GM15510 (cell line): Measurements from ENCODE around the gene ETV1.

ENCODE experiments used
- POLR2A ChIP-seq: IDR thresholded peaks from 3 replicates; pipeline ENCODE4 v1.6.1; 2011; ENCODE audit warnings: borderline replicate concordance; ENCODE audit not compliant: insufficient read length; ENCODE audit errors: extremely low read depth

Gene ETV1

GRCh38 chr7:13849163-13849892 lies 140.1 kb downstream of the ETV1 start:
- TF ChIP-seq POLR2A, result no peak

GRCh38 chr7:13848681-13849131 lies 140.8 kb downstream of the ETV1 start:
- no peak for TF ChIP-seq POLR2A

GRCh38 chr7:13846386-13846785 lies 143.1 kb downstream of the ETV1 start:
- no peak for TF ChIP-seq POLR2A

GRCh38 chr7:13845601-13846000 lies 143.9 kb downstream of the ETV1 start:
- TF ChIP-seq POLR2A, result no peak

- no peak for TF ChIP-seq POLR2A
Observed at GRCh38 chr7:13844954-13845353, 144.5 kb downstream of the ETV1 start.

- TF ChIP-seq POLR2A, result no peak
Observed at GRCh38 chr7:13841284-13841683, 148.2 kb downstream of the ETV1 start.
